Renal cortex interstitium (tissue), 11 donors: ENCODE measurements around the gene CMTM6. TPM values are rescaled to one million over a fixed set of nuclear protein-coding genes. Genes with fewer than 3 reads are reported as not detected.
"Not testable (repeated sequence)": the region's sequence is repeated elsewhere in the genome, so short reads cannot be mapped to it uniquely, and the experiment has no call there.

Experiments
- DNase-seq, 11 donors: peaks; one replicate each; pipeline ENCODE4 v3.0.0-alpha.2; 2013; ENCODE audit warnings: low read depth in 9 of 11, low spot score in 4 of 11; ENCODE audit errors: extremely low read depth in 1 of 11
- polyA plus RNA-seq, 3 donors: library from polyadenylated mRNA; unstranded; fragments of 120-200 nt; gene quantifications; one replicate each; pipeline ENCODE4 v1.2.1, GENCODE V29; 2013; ENCODE audit not compliant: insufficient read length in 3 of 3

The CMTM6 gene
- polyA plus RNA-seq, 3 donors: 67.1 to 80.3 (median 68.3) TPM

GRCh38 chr3:32455609-32456428 is 46.8 kb downstream of the CMTM6 start:
- no peak for DNase-seq

- DNase-seq: no peak
These were observed 47.7 kb downstream of the CMTM6 start for GRCh38 chr3:32454731-32455608.

DNA sequence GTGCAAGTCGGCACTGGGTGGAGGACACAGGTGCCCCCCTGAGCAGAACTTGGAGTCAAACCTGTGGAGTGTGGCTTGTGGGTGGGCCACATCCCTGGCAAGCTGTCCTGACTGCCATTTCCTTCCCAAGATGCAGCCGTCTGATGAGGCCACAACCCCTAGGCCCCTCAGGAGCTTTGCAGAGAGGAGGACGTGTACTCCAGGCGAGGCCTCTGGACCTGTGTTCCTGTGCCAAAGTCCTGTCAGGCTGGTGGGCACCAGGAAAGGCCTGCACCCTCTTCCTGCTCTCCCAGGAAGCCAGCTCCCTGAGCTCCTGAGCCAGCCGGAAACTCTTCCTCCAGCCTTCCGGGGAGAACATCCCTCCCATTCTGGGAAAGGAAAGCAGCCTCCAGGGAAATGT is 48.5 kb downstream of the CMTM6 start:
- no peak for DNase-seq

- no peak for DNase-seq
These were observed 49.3 kb downstream of the CMTM6 start for GRCh38 chr3:32453346-32453745.

- no peak for DNase-seq
These were observed 50.6 kb downstream of the CMTM6 start for GRCh38 chr3:32452009-32452408.

- DNase-seq: no peak
These were observed 51.5 kb downstream of the CMTM6 start for GRCh38 chr3:32450992-32451659.

GRCh38 chr3:32450426-32450825 is 52.2 kb downstream of the CMTM6 start:
- no peak for DNase-seq

DNA sequence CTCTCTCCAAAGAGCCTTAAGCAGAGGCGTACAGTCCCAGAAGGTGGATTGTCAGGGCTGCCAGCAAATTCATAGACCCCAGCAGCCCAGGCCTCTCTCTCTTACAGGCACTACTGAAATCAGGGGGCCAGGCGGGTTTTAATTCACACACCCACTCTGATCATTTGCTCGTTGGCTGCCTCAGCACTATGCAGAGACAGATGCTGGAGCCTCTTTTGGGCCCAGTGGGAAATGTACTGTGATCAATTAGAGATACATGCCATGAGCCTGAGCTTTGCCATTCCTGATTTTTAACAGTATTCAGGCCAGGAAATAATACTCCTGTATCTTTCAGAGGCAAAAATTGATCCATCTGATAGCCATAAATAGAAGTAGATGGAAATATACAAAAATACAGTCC is 53.0 kb downstream of the CMTM6 start:
- no peak for DNase-seq

GRCh38 chr3:32448686-32449474 is 53.8 kb downstream of the CMTM6 start:
- no peak for DNase-seq

DNA sequence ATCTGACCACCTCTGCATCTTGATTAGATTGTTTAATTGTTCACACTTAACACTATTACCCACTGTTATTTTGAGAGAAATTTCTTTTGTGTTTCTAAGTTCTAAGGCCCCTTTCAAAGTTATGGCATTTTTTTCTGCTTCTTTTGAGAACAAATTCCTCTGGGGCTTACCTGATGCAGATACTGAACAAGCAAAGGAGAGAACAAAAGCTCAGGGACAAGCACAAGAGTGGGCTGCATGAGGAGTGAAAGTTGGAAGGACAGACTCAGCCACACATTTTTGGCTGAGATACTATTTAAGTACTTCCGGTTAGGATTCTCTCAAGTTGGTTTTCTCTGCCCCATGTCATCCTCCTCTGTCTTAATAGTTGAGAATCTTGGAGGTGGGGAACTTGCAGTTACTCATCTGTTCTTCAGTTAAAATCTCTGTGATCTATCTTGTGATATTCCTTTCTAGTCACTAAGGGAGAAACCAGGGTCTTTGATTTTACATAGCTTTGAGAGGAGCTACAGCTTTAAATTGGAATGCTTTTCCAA is 54.7 kb downstream of the CMTM6 start:
- DNase-seq: no peak

GRCh38 chr3:32443478-32443877 is 59.2 kb downstream of the CMTM6 start:
- no peak for DNase-seq

DNA sequence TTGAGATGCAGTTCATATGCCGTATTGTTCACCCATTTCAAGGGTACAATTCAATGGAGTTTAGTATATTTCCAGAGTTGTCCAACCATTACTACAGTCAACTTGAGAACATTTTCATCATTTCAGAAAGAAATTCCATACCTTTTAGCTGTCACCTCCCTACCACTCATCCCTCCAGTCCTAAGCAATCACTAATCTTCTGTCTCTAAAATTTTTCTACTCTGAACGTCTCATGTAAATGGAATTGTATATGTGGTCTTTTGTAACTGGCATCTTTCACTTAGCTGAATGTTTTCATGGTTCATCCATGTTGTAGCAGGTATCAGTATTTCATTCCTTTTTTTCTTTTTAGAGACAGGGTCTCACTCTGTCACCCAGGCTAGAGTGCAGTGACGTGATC is 59.9 kb downstream of the CMTM6 start:
- no peak for DNase-seq

- peak in 3 of 11 donors; percentile 23 to 36 (median 31) for DNase-seq
These were observed 61.9 kb downstream of the CMTM6 start for GRCh38 chr3:32440611-32441350.

GRCh38 chr3:32439421-32439820 is 63.2 kb downstream of the CMTM6 start:
- DNase-seq: not testable (repeated sequence)

DNA sequence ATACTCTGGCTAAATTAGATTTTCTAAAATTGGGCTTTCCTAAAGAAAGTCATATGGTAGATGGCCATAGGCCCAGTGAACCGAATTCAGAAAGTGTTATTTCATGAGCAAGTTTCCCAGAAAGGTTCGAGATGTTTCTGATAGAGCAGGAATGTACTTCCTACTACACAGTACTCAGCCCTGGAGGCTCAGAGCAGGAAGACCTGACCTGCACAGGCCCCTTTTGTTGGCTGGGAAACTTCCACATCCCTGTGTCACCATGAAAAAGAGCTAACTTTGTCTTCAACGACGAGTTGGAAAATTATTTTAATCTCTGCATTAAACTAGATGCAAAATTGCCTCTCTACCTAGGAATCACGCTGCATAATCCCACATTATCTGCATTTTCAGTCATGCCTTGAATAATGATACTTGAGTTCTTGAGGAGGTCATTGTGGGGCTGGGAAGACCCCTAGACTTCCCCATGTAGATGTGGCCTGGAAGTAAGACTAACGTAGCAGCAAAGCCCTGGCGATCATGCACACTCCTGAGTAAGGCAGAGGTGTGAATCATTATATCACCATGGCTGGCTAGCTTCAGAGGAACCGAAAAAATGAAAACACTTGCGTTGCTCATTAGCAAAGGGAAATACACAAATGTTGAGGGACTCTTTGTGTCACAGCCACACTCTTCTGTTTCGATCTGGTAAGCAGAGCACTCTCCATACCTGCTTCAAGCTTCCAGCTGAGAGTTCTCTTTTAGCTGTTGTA is 63.9 kb downstream of the CMTM6 start:
- no peak for DNase-seq

DNA sequence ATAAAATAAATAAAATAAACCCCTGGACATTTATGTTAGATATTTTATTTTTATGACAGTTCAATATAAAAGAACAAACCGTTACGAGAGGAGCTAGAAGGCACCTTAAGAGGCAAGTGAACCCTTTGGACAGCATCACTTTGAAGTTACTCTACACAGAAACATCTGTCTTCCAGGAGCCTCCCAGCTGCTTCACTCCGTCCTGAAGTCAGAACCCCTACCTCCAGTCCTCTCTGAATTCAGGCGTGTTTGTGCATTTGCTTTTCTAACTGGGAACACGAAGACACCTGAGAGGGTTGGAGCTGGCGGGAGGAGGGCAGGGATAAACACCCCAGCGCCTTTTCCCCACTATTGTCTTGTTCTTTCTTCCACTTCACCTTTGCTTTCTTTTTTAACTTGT is 64.8 kb downstream of the CMTM6 start:
- DNase-seq: no peak

GRCh38 chr3:32436816-32437189 is 65.8 kb downstream of the CMTM6 start:
- DNase-seq: no peak
